SHP77 treated with DMSO at 0.1 percent for 48 hours (cell line): Measurements from ENCODE around the gene C5orf58.
"Not testable (repeated sequence)": the region's sequence is repeated elsewhere in the genome, so short reads cannot be mapped to it uniquely, and the experiment has no call there.

Source experiments
- DNase-seq: peaks from one replicate; lab custom pipeline; 2025; lab: John Stamatoyannopoulos, UW

The C5orf58 gene

GRCh38 chr5:170223906-170224305 is 8.9 kb upstream of the C5orf58 start:
- DNase-seq, result no peak

GRCh38 chr5:170225326-170226128 is 7.3 kb upstream of the C5orf58 start:
- DNase-seq, result peak; percentile 3

- DNase-seq, result no peak
Observed at GRCh38 chr5:170226129-170226615, 6.6 kb upstream of the C5orf58 start.

GRCh38 chr5:170226661-170227060 is 6.1 kb upstream of the C5orf58 start:
- no peak for DNase-seq

- DNase-seq, result no peak
Observed at GRCh38 chr5:170228762-170229435, 3.9 kb upstream of the C5orf58 start.

GRCh38 chr5:170233358-170233892 is 640 bp downstream of the C5orf58 start:
- DNase-seq, result no peak

GRCh38 chr5:170235876-170236864 is 3.4 kb downstream of the C5orf58 start:
- no peak for DNase-seq

- no peak for DNase-seq
Observed at GRCh38 chr5:170238456-170239196, 5.8 kb downstream of the C5orf58 start.

GRCh38 chr5:170245436-170245835 is 12.7 kb downstream of the C5orf58 start:
- DNase-seq, result not testable (repeated sequence)

- no peak for DNase-seq
Observed at GRCh38 chr5:170246126-170246870, 13.5 kb downstream of the C5orf58 start.

GRCh38 chr5:170247363-170247762 is 14.6 kb downstream of the C5orf58 start:
- DNase-seq, result no peak

- DNase-seq, result no peak
Observed at GRCh38 chr5:170248172-170248930, 15.6 kb downstream of the C5orf58 start.

- not testable (repeated sequence) for DNase-seq
Observed at GRCh38 chr5:170248931-170249227, 16.1 kb downstream of the C5orf58 start.

- DNase-seq, result no peak
Observed at GRCh38 chr5:170249355-170249754, 16.6 kb downstream of the C5orf58 start.

- no peak for DNase-seq
Observed at GRCh38 chr5:170250810-170251317, 18.1 kb downstream of the C5orf58 start.

- DNase-seq, result no peak
Observed at GRCh38 chr5:170251462-170251861, 18.7 kb downstream of the C5orf58 start.

- no peak for DNase-seq
Observed at GRCh38 chr5:170252109-170252508, 19.3 kb downstream of the C5orf58 start.

GRCh38 chr5:170252720-170253350 is 20.1 kb downstream of the C5orf58 start:
- DNase-seq, result no peak

GRCh38 chr5:170254056-170254455 is 21.3 kb downstream of the C5orf58 start:
- DNase-seq, result no peak
